Dedifferentiated amniotic fluid mesenchymal stem cell (primary cell): ENCODE results near the gene CATSPERB.
"Not testable (repeated sequence)": the region's sequence is repeated elsewhere in the genome, so short reads cannot be mapped to it uniquely, and the experiment has no call there.

Source experiments
- DNase-seq: peaks from one replicate; pipeline ENCODE4 v3.0.0-alpha.2; 2016; ENCODE audit errors: extremely low spot score

Gene CATSPERB

GRCh38 chr14:91577632-91578233, 154.2 kb downstream of the CATSPERB start:
- DNase-seq = no peak

- DNase-seq = no peak
Observed at GRCh38 chr14:91575469-91576208, 156.2 kb downstream of the CATSPERB start.

GRCh38 chr14:91573894-91574837, 157.7 kb downstream of the CATSPERB start:
- DNase-seq = peak; percentile 20

GRCh38 chr14:91573528-91573893, 158.4 kb downstream of the CATSPERB start:
- DNase-seq = no peak

- no peak for DNase-seq
Observed at GRCh38 chr14:91570021-91570420, 161.9 kb downstream of the CATSPERB start.

- DNase-seq = no peak
Observed at GRCh38 chr14:91569301-91569700, 162.6 kb downstream of the CATSPERB start.

- no peak for DNase-seq
Observed at GRCh38 chr14:91568626-91569025, 163.3 kb downstream of the CATSPERB start.

GRCh38 chr14:91567827-91568226, 164.1 kb downstream of the CATSPERB start:
- not testable (repeated sequence) for DNase-seq

GRCh38 chr14:91555531-91555930, 176.4 kb downstream of the CATSPERB start:
- no peak for DNase-seq

- DNase-seq = no peak
Observed at GRCh38 chr14:91554535-91555332, 177.2 kb downstream of the CATSPERB start.

GRCh38 chr14:91548108-91548507, 183.8 kb downstream of the CATSPERB start:
- no peak for DNase-seq

- no peak for DNase-seq
Observed at GRCh38 chr14:91545946-91546716, 185.8 kb downstream of the CATSPERB start.

- DNase-seq = no peak
Observed at GRCh38 chr14:91545204-91545603, 186.7 kb downstream of the CATSPERB start.

- no peak for DNase-seq
Observed at GRCh38 chr14:91536327-91536726, 195.6 kb downstream of the CATSPERB start.

GRCh38 chr14:91534059-91534458, 197.8 kb downstream of the CATSPERB start:
- not testable (repeated sequence) for DNase-seq

- no peak for DNase-seq
Observed at GRCh38 chr14:91533623-91534022, 198.3 kb downstream of the CATSPERB start.
